ENCODE results near the gene ADAMTS6. TPM values are rescaled to one million over a fixed set of nuclear protein-coding genes. Genes with fewer than 3 reads are reported as not detected.

The ADAMTS6 gene
- total and polyA plus RNA-seq, 5 donors from 2014 or later: 0.03 to 1.5 (median 0.14) TPM; not detected in 1

DNA sequence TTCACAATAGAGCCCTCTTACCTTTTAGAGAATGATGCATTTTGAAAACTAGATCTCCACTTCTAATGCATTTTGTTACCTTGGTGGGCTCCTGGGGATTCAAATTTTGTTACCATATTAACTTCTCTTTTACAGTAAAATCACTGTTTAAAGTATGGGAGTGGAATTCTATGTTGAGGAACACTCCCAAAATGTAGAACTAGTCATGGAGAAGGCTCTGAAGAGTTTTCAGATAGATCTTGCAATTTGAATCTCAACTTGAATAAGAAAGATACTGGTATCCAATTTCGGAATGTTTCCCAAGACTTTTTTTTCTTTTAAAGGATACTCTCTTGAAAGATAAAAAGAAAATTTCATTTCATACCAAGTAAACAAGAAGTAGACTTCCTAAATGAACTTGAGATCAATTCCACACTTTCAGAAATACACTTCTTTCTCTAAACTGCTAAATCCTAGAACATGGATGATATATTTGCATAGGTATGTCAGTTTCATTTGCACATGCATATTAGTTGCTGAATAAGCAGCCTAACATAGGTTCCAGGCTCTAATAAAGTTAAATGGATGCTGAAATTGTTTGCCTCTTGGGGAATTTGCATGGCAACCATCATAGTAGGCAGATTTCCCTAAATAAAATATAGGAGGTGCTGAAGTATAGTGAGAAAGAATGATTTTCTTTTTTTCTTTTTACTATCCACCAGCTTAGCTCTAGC, 205.4 kb downstream of the ADAMTS6 start:
- no peak overlapping the region for H3K4me3 Mint-ChIP-seq
- no peak for ATAC-seq (ENCODE audit: low read depth in 2 of 2)
- H3K9me3 Mint-ChIP-seq: peaks cover 0 to 3% (median 0%) of the 10 kb centered on the region in 7 donors
- no peaks in the 10 kb centered on the region for H3K27me3 ChIP-seq (ENCODE audit: control insufficient read depth, insufficient read depth, low read length)
- no peak overlapping the region for H3K27ac ChIP-seq (ENCODE audit: insufficient read depth, low read length, poor library complexity, severe bottlenecking)
- H3K4me3 ChIP-seq (ENCODE audit: low read depth, low read length): no peak overlapping the region
- no peak overlapping the region for H3K27ac Mint-ChIP-seq
- no peak for DNase-seq
- no peaks in the 10 kb centered on the region for H3K36me3 ChIP-seq (ENCODE audit: control insufficient read depth, insufficient read depth, low read length)
- no peaks in the 10 kb centered on the region for H3K27me3 Mint-ChIP-seq
- no peaks in the 10 kb centered on the region for H3K9me3 ChIP-seq (ENCODE audit: control insufficient read depth in 2 of 2, low read length in 2 of 2)
- no peaks in the 10 kb centered on the region for H3K4me1 Mint-ChIP-seq
- H3K4me1 ChIP-seq (ENCODE audit: control insufficient read depth, insufficient read depth, low read length, poor library complexity, severe bottlenecking): no peaks in the 10 kb centered on the region
- H3K36me3 Mint-ChIP-seq: no peaks in the 10 kb centered on the region

DNA sequence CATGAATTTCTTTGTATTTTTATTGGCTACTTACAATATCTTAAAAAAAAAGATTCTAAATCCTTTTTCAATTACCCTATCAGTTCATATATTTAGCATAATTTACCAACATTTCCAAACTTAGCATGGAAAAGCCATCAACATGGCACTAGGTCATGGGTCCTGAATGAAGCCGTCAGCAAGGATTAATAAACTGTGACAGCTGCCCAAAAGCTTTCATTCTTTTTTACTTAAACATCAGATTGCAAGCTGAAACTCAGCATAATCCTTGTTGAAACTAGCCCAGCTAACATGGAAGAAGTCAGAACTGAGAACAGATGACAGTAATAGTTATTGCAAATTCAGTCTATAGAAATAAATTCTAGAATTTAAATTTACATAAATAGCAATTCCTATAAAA, 209.8 kb downstream of the ADAMTS6 start:
- H3K27me3 ChIP-seq (ENCODE audit: control insufficient read depth, insufficient read depth, low read length): no peaks in the 10 kb centered on the region
- H3K4me1 ChIP-seq (ENCODE audit: control insufficient read depth, insufficient read depth, low read length, poor library complexity, severe bottlenecking): no peaks in the 10 kb centered on the region
- no peaks in the 10 kb centered on the region for H3K9me3 ChIP-seq (ENCODE audit: control insufficient read depth in 2 of 2, low read length in 2 of 2)
- Mint-ChIP-seq H3K27me3 (no peaks in the 10 kb centered on the region), H3K9me3 (no peaks in the 10 kb centered on the region), H3K36me3 (no peaks in the 10 kb centered on the region), H3K4me3 (no peak overlapping the region), H3K4me1 (no peaks in the 10 kb centered on the region), H3K27ac (no peak overlapping the region)
- no peak overlapping the region for H3K27ac ChIP-seq (ENCODE audit: insufficient read depth, low read length, poor library complexity, severe bottlenecking)
- no peaks in the 10 kb centered on the region for H3K36me3 ChIP-seq (ENCODE audit: control insufficient read depth, insufficient read depth, low read length)
- H3K4me3 ChIP-seq (ENCODE audit: low read depth, low read length): no peak overlapping the region
- DNase-seq (no peak), ATAC-seq (ENCODE audit: low read depth in 2 of 2) (no peak)

GRCh38 chr5:65268525-65268924, 213.2 kb downstream of the ADAMTS6 start:
- Histone ChIP-seq H3K4me3 (ENCODE audit: low read depth, low read length) (no peak overlapping the region), H3K27me3 (ENCODE audit: control insufficient read depth, insufficient read depth, low read length) (no peaks in the 10 kb centered on the region), H3K9me3 (ENCODE audit: control insufficient read depth in 2 of 2, low read length in 2 of 2) (no peaks in the 10 kb centered on the region), H3K27ac (ENCODE audit: insufficient read depth, low read length, poor library complexity, severe bottlenecking) (no peak overlapping the region), H3K36me3 (ENCODE audit: control insufficient read depth, insufficient read depth, low read length) (no peaks in the 10 kb centered on the region), H3K4me1 (ENCODE audit: control insufficient read depth, insufficient read depth, low read length, poor library complexity, severe bottlenecking) (no peaks in the 10 kb centered on the region)
- no peaks in the 10 kb centered on the region for H3K36me3 Mint-ChIP-seq
- no peak for ATAC-seq (ENCODE audit: low read depth in 2 of 2)
- no peaks in the 10 kb centered on the region for H3K4me1 Mint-ChIP-seq
- no peaks in the 10 kb centered on the region for H3K9me3 Mint-ChIP-seq
- H3K27ac Mint-ChIP-seq: no peak overlapping the region
- H3K27me3 Mint-ChIP-seq: no peaks in the 10 kb centered on the region
- DNase-seq: no peak
- no peak overlapping the region for H3K4me3 Mint-ChIP-seq

DNA sequence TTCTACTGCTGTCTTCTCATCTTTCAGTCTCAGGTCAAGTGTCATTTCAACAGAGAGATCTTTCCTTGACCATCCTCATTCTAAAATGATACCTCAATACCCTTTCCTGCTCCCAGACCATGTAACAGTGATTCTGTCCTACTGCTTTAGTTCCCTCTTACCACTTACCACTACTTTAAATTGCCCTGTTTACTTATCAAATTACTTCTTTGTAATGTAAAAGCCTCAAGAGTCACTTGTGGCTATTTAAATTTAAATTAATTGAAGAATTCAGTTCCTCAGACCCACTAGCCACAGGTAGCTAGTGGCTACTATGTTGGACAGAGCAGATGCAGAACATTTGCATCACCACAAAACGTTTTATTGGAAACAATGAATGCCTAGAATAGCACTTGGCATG, 217.3 kb downstream of the ADAMTS6 start:
- Mint-ChIP-seq H3K4me1 (no peaks in the 10 kb centered on the region), H3K4me3 (no peak overlapping the region), H3K27ac (no peak overlapping the region)

GRCh38 chr5:65263321-65263720, 218.4 kb downstream of the ADAMTS6 start:
- H3K9me3 Mint-ChIP-seq: no peaks in the 10 kb centered on the region

More for the DNA sequence above, 217.3 kb downstream of the ADAMTS6 start:
- no peaks in the 10 kb centered on the region for H3K9me3 Mint-ChIP-seq
- Histone ChIP-seq H3K4me1 (ENCODE audit: control insufficient read depth, insufficient read depth, low read length, poor library complexity, severe bottlenecking) (no peaks in the 10 kb centered on the region), H3K27ac (ENCODE audit: insufficient read depth, low read length, poor library complexity, severe bottlenecking) (no peak overlapping the region), H3K27me3 (ENCODE audit: control insufficient read depth, insufficient read depth, low read length) (no peaks in the 10 kb centered on the region), H3K9me3 (ENCODE audit: control insufficient read depth in 2 of 2, low read length in 2 of 2) (no peaks in the 10 kb centered on the region), H3K4me3 (ENCODE audit: low read depth, low read length) (no peak overlapping the region), H3K36me3 (ENCODE audit: control insufficient read depth, insufficient read depth, low read length) (no peaks in the 10 kb centered on the region)
- ATAC-seq (ENCODE audit: low read depth in 2 of 2) (no peak), DNase-seq (no peak)
- no peaks in the 10 kb centered on the region for H3K27me3 Mint-ChIP-seq
- peaks cover 5% of the 10 kb centered on the region for H3K36me3 Mint-ChIP-seq

GRCh38 chr5:65262649-65263059, 219.1 kb downstream of the ADAMTS6 start:
- ATAC-seq (ENCODE audit: low read depth in 2 of 2) (no peak), DNase-seq (no peak)
- no peak overlapping the region for H3K27ac ChIP-seq (ENCODE audit: insufficient read depth, low read length, poor library complexity, severe bottlenecking)
- H3K4me1 ChIP-seq (ENCODE audit: control insufficient read depth, insufficient read depth, low read length, poor library complexity, severe bottlenecking): no peaks in the 10 kb centered on the region
- H3K9me3 ChIP-seq (ENCODE audit: control insufficient read depth in 2 of 2, low read length in 2 of 2): no peaks in the 10 kb centered on the region
- Mint-ChIP-seq H3K27me3 (no peaks in the 10 kb centered on the region), H3K4me1 (no peaks in the 10 kb centered on the region), H3K9me3 (peaks cover 0 to 1% (median 0%) of the 10 kb centered on the region in 7 donors), H3K27ac (no peak overlapping the region), H3K4me3 (no peak overlapping the region), H3K36me3 (peaks cover 9% of the 10 kb centered on the region)
- no peak overlapping the region for H3K4me3 ChIP-seq (ENCODE audit: low read depth, low read length)
- no peaks in the 10 kb centered on the region for H3K36me3 ChIP-seq (ENCODE audit: control insufficient read depth, insufficient read depth, low read length)
- H3K27me3 ChIP-seq (ENCODE audit: control insufficient read depth, insufficient read depth, low read length): no peaks in the 10 kb centered on the region

More at GRCh38 chr5:65263321-65263720, 218.4 kb downstream of the ADAMTS6 start:
- Histone ChIP-seq H3K9me3 (ENCODE audit: control insufficient read depth in 2 of 2, low read length in 2 of 2) (no peaks in the 10 kb centered on the region), H3K27ac (ENCODE audit: insufficient read depth, low read length, poor library complexity, severe bottlenecking) (no peak overlapping the region), H3K4me1 (ENCODE audit: control insufficient read depth, insufficient read depth, low read length, poor library complexity, severe bottlenecking) (no peaks in the 10 kb centered on the region), H3K36me3 (ENCODE audit: control insufficient read depth, insufficient read depth, low read length) (no peaks in the 10 kb centered on the region), H3K27me3 (ENCODE audit: control insufficient read depth, insufficient read depth, low read length) (no peaks in the 10 kb centered on the region), H3K4me3 (ENCODE audit: low read depth, low read length) (no peak overlapping the region)
- Mint-ChIP-seq H3K27me3 (no peaks in the 10 kb centered on the region), H3K27ac (no peak overlapping the region), H3K36me3 (peaks cover 9% of the 10 kb centered on the region), H3K4me1 (no peaks in the 10 kb centered on the region), H3K4me3 (no peak overlapping the region)
- no peak for ATAC-seq (ENCODE audit: low read depth in 2 of 2)
- no peak for DNase-seq

GRCh38 chr5:65262096-65262495, 219.6 kb downstream of the ADAMTS6 start:
- Mint-ChIP-seq H3K9me3 (peaks cover 0 to 1% (median 0%) of the 10 kb centered on the region in 7 donors), H3K4me3 (no peak overlapping the region), H3K36me3 (peaks cover 9% of the 10 kb centered on the region), H3K4me1 (no peaks in the 10 kb centered on the region), H3K27me3 (no peaks in the 10 kb centered on the region), H3K27ac (no peak overlapping the region)
- Histone ChIP-seq H3K4me1 (ENCODE audit: control insufficient read depth, insufficient read depth, low read length, poor library complexity, severe bottlenecking) (no peaks in the 10 kb centered on the region), H3K27ac (ENCODE audit: insufficient read depth, low read length, poor library complexity, severe bottlenecking) (no peak overlapping the region), H3K4me3 (ENCODE audit: low read depth, low read length) (no peak overlapping the region), H3K9me3 (ENCODE audit: control insufficient read depth in 2 of 2, low read length in 2 of 2) (no peaks in the 10 kb centered on the region), H3K36me3 (ENCODE audit: control insufficient read depth, insufficient read depth, low read length) (no peaks in the 10 kb centered on the region), H3K27me3 (ENCODE audit: control insufficient read depth, insufficient read depth, low read length) (no peaks in the 10 kb centered on the region)
- ATAC-seq (ENCODE audit: low read depth in 2 of 2) (no peak), DNase-seq (no peak)

GRCh38 chr5:65261499-65261898, 220.2 kb downstream of the ADAMTS6 start:
- Histone ChIP-seq H3K4me3 (ENCODE audit: low read depth, low read length) (no peak overlapping the region), H3K36me3 (ENCODE audit: control insufficient read depth, insufficient read depth, low read length) (no peaks in the 10 kb centered on the region), H3K4me1 (ENCODE audit: control insufficient read depth, insufficient read depth, low read length, poor library complexity, severe bottlenecking) (no peaks in the 10 kb centered on the region), H3K9me3 (ENCODE audit: control insufficient read depth in 2 of 2, low read length in 2 of 2) (no peaks in the 10 kb centered on the region), H3K27ac (ENCODE audit: insufficient read depth, low read length, poor library complexity, severe bottlenecking) (no peak overlapping the region), H3K27me3 (ENCODE audit: control insufficient read depth, insufficient read depth, low read length) (no peaks in the 10 kb centered on the region)
- DNase-seq (no peak), ATAC-seq (ENCODE audit: low read depth in 2 of 2) (no peak)
- Mint-ChIP-seq H3K4me1 (no peaks in the 10 kb centered on the region), H3K36me3 (peaks cover 9% of the 10 kb centered on the region), H3K27ac (no peak overlapping the region), H3K27me3 (no peaks in the 10 kb centered on the region), H3K9me3 (peaks cover 0 to 1% (median 0%) of the 10 kb centered on the region in 7 donors), H3K4me3 (no peak overlapping the region)

All from CD4-positive, CD25-positive, alpha-beta regulatory T cell (primary cell).